ENCODE measurements around the gene THAP7. TPM values are rescaled to one million over a fixed set of nuclear protein-coding genes. Genes with fewer than 3 reads are reported as not detected.
A peak's percentile ranks its signal among the peaks of the same experiment; 100 is the strongest.

THAP7 gene
- total RNA-seq, 1 experiment from 2014 or later, result 23.5 TPM

DNA sequence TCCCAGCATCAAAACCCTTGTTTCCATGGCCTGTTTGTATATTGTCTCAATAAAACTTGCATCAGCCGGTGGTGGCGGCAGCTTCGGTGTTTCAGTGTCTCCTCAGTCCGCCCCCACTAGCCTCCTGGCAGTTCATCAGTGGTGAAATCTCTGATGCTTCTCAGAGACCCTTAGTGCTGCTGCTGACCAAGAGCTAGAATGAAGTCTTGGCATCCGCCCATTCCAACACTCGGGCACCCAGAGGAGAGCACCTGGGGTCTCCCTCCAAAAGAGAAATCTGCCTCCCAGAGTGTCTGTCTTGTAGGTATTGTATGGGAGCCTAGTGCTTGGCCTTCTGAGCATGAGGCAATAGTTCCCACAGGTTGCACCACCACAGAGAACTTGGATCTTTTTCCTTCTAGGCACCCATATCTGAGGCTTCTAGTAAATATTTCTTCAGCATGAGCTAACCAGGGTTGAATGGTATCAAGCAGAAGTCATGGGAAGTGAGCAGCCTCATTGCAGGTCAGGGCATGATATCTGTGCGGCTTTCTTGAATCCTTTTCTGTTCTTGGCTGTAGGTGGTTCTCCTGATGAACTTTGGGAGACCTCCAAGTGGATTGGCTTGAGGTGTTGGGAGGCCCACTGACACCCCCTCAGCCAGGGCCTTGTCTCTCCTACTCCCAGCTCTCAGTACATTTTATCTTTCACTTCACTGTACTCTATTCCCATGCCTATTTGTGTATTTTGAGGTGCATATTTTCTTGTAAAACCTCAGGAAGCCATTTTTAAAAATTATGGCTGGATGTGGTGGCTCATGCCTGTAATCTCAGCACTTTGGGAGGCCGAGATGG, 48.0 kb downstream of the THAP7 start:
- no peak for ATAC-seq
- BruUV-seq (replicated peaks), result TSS peak; percentile 65
- Histone ChIP-seq H3K27ac (ENCODE audit: low read length) (peak overlapping the region; percentile 71; the same call in 1 of the 2 replicates), H3K9me3 (ENCODE audit: control insufficient read depth, insufficient read depth, low read depth, low read length) (no peaks in the 10 kb centered on the region), H3K4me3 (ENCODE audit: low read depth in 2 of 2, low read length in 2 of 2) (no peak overlapping the region), H3K36me3 (ENCODE audit: control insufficient read depth, insufficient read depth, low read length) (no peaks in the 10 kb centered on the region; the same call in none of the 2 replicates), H3K4me1 (ENCODE audit: control insufficient read depth, insufficient read depth, low read length) (peaks cover 34% of the 10 kb centered on the region), H3K27me3 (ENCODE audit: control insufficient read depth, insufficient read depth, low read length) (no peaks in the 10 kb centered on the region)
- DNase-seq (ENCODE audit: low read depth, low spot score), result no peak
- intact Hi-C loops (cut with micrococcal nuclease; ENCODE audit: unreplicated experiment), result no loop called here
- in situ Hi-C loops (cut with HindIII; ENCODE audit: low pct_unique_long_range_greater_than_20kb, low sequenced_read_pairs), result no loop called here
- ChIA-PET CTCF (no interaction called here), POLR2A (no interaction called here)
- TF ChIP-seq, protein P1, sequence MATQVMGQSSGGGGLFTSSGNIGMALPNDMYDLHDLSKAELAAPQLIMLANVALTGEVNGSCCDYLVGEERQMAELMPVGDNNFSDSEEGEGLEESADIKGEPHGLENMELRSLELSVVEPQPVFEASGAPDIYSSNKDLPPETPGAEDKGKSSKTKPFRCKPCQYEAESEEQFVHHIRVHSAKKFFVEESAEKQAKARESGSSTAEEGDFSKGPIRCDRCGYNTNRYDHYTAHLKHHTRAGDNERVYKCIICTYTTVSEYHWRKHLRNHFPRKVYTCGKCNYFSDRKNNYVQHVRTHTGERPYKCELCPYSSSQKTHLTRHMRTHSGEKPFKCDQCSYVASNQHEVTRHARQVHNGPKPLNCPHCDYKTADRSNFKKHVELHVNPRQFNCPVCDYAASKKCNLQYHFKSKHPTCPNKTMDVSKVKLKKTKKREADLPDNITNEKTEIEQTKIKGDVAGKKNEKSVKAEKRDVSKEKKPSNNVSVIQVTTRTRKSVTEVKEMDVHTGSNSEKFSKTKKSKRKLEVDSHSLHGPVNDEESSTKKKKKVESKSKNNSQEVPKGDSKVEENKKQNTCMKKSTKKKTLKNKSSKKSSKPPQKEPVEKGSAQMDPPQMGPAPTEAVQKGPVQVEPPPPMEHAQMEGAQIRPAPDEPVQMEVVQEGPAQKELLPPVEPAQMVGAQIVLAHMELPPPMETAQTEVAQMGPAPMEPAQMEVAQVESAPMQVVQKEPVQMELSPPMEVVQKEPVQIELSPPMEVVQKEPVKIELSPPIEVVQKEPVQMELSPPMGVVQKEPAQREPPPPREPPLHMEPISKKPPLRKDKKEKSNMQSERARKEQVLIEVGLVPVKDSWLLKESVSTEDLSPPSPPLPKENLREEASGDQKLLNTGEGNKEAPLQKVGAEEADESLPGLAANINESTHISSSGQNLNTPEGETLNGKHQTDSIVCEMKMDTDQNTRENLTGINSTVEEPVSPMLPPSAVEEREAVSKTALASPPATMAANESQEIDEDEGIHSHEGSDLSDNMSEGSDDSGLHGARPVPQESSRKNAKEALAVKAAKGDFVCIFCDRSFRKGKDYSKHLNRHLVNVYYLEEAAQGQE (IDR thresholded peaks at IDR 0.05; ENCODE audit: insufficient read depth in 1 of 2, low read depth in 2 of 2, low read length in 1 of 2), result no peak
- TF ChIP-seq POLR2AphosphoS5 (IDR thresholded peaks at IDR 0.05; ENCODE audit: low read depth, low read length), result no peak
- TF ChIP-seq SIN3A (IDR thresholded peaks at IDR 0.05; ENCODE audit: borderline replicate concordance, insufficient read depth, low read depth, low read length), result no peak
- TF ChIP-seq TCF7L2 (IDR thresholded peaks at IDR 0.05; ENCODE audit: low read depth, low read length), result no peak
- TF ChIP-seq CTCF (IDR thresholded peaks at IDR 0.05), result no peak

GRCh38 chr22:20953342-20953608, 48.6 kb downstream of the THAP7 start:
- intact Hi-C loops (cut with micrococcal nuclease; ENCODE audit: unreplicated experiment) (no loop called here), in situ Hi-C loops (cut with HindIII; ENCODE audit: low pct_unique_long_range_greater_than_20kb, low sequenced_read_pairs) (no loop called here)
- no TSS peak for BruUV-seq (replicated peaks)
- H3K27me3 ChIP-seq (ENCODE audit: control insufficient read depth, insufficient read depth, low read length), result no peaks in the 10 kb centered on the region
- no peak for DNase-seq (ENCODE audit: low read depth, low spot score)
- ChIA-PET CTCF (no interaction called here), POLR2A (no interaction called here)
- no peak for TF ChIP-seq CTCF (IDR thresholded peaks at IDR 0.05)
- TF ChIP-seq SIN3A (IDR thresholded peaks at IDR 0.05; ENCODE audit: borderline replicate concordance, insufficient read depth, low read depth, low read length), result no peak
- no peak for TF ChIP-seq POLR2AphosphoS5 (IDR thresholded peaks at IDR 0.05; ENCODE audit: low read depth, low read length)
- TF ChIP-seq, protein P1 (IDR thresholded peaks at IDR 0.05; ENCODE audit: insufficient read depth in 1 of 2, low read depth in 2 of 2, low read length in 1 of 2), result no peak
- TF ChIP-seq TCF7L2 (IDR thresholded peaks at IDR 0.05; ENCODE audit: low read depth, low read length), result no peak
- H3K36me3 ChIP-seq (ENCODE audit: control insufficient read depth, insufficient read depth, low read length), result no peaks in the 10 kb centered on the region; the same call in none of the 2 replicates
- H3K27ac ChIP-seq (ENCODE audit: low read length), result peak overlapping the region; percentile 69
- ATAC-seq, result no peak
- H3K9me3 ChIP-seq (ENCODE audit: control insufficient read depth, insufficient read depth, low read depth, low read length), result no peaks in the 10 kb centered on the region
- H3K4me1 ChIP-seq (ENCODE audit: control insufficient read depth, insufficient read depth, low read length), result peaks cover 31% of the 10 kb centered on the region
- no peak overlapping the region for H3K4me3 ChIP-seq (ENCODE audit: low read depth in 2 of 2, low read length in 2 of 2)

All from Panc1 (cell line).